Endodermal cell (in vitro differentiated cells): Measurements from ENCODE around the gene AGXT2. TPM values are rescaled to one million over a fixed set of nuclear protein-coding genes. Genes with fewer than 3 reads are reported as not detected.

Experiments used
- DNase-seq: peaks from one replicate; pipeline ENCODE4 v3.0.0-alpha.2; 2017
- H3K27ac ChIP-seq: 2 replicates; pipeline ENCODE4 v1.5.1; 2013; ENCODE audit warnings: mild to moderate bottlenecking, low read depth, low read length, moderate library complexity
- H3K27me3 ChIP-seq: 2 replicates; pipeline ENCODE4 v1.6.1; 2013; ENCODE audit warnings: mild to moderate bottlenecking, low read length, moderate library complexity; ENCODE audit not compliant: insufficient read depth, control insufficient read depth, poor library complexity, severe bottlenecking
- H3K36me3 ChIP-seq: 2 replicates; pipeline ENCODE4 v1.7.0; 2013; ENCODE audit warnings: mild to moderate bottlenecking, low read length, moderate library complexity; ENCODE audit not compliant: control insufficient read depth, insufficient read depth
- H3K4me1 ChIP-seq: one replicate; pipeline ENCODE4 v1.7.0; 2013; ENCODE audit warnings: low read length; ENCODE audit not compliant: control insufficient read depth, insufficient read depth
- H3K4me3 ChIP-seq: 2 replicates; pipeline ENCODE4 v1.5.1; 2013; ENCODE audit warnings: mild to moderate bottlenecking, low read length, moderate library complexity
- H3K9ac ChIP-seq: 2 replicates; pipeline ENCODE4 v1.6.1; 2013; ENCODE audit warnings: mild to moderate bottlenecking, low read length, moderate library complexity; ENCODE audit not compliant: poor library complexity, severe bottlenecking; ENCODE audit errors: extremely low read depth
- H3K9me3 ChIP-seq: 2 replicates; pipeline ENCODE4 v1.6.1; 2013; ENCODE audit warnings: mild to moderate bottlenecking, low read length, moderate library complexity; ENCODE audit not compliant: control insufficient read depth
- H3K27ac Mint-ChIP-seq: 2 replicates; pipeline ENCODE4 v1.8.0; 2020; ENCODE audit warnings: mixed read lengths
- H3K27me3 Mint-ChIP-seq: 2 replicates; pipeline ENCODE4 v1.8.0; 2021; ENCODE audit warnings: mild to moderate bottlenecking, mixed read lengths; ENCODE audit not compliant: insufficient read depth
- H3K36me3 Mint-ChIP-seq: 2 replicates; pipeline ENCODE4 v1.8.0; 2020; ENCODE audit warnings: low read depth, mixed read lengths
- H3K4me1 Mint-ChIP-seq: 2 replicates; pipeline ENCODE4 v1.8.0; 2020; ENCODE audit warnings: mixed read lengths
- H3K4me3 Mint-ChIP-seq: 2 replicates; pipeline ENCODE4 v1.8.0; 2020; ENCODE audit warnings: mild to moderate bottlenecking, moderate library complexity, mixed read lengths
- H3K9me3 Mint-ChIP-seq: 2 replicates; pipeline ENCODE4 v1.8.0; 2020; ENCODE audit warnings: mild to moderate bottlenecking, mixed read lengths
- WGBS, 2 experiments: methylation state at CpG; one replicate each; pipeline versions ENCODE4 v1.1.5 to v1.1.7; 2013; ENCODE audit warnings: missing lambda C conversion rate in 2 of 2, mixed read lengths in 1 of 2; ENCODE audit not compliant: insufficient coverage in 1 of 2, insufficient read length in 1 of 2; 5-methylcytosine and 5-hydroxymethylcytosine counted together
- total RNA-seq, 2 donors: library from RNA; stranded (reverse); fragmentation: NEBNext Ultra II Directional in 1 of 2; extraction: Animal tissue kit (Norgen Biotek cat#: 25700) in 1 of 2; gene quantifications; 2 replicates in 1 of 2; 3 replicates in 1 of 2; pipeline ENCODE4 v1.2.1, GENCODE V29; 2021
- TF ChIP-seq, protein P1 (sequence below): fragments of 200-600 bp; sonication (generic); conservative IDR thresholded peaks from 2 replicates; pipeline ENCODE4 v1.5.0; 2021; ENCODE audit warnings: antibody characterized with exemption, mild to moderate bottlenecking

AGXT2 gene
- total RNA-seq, 2 donors from 2014 or later = not detected

DNA sequence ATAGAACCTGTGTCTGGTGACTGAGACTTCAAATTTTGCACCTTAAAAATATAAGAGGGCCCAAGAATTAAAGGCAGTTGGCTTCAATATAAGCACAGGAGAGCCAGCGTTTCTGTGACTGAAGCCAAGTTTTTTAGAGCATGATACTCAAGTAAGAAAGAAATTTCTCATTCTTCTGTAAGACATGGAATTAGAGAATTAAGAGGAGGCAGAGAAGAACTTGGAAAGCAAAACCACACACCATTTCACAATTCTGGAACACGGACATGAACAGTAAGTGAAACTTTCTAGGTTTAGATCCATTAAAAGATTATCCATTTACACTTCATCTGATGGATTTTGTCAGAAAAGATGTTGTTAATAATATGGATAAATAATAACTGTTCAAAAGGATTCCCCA is 8.9 kb upstream of the AGXT2 start:
- Histone ChIP-seq H3K27me3 (no peaks in the 10 kb centered on the region), H3K4me1 (no peaks in the 10 kb centered on the region), H3K4me3 (no peak overlapping the region), H3K36me3 (no peaks in the 10 kb centered on the region), H3K9ac (no peak overlapping the region), H3K27ac (no peak overlapping the region), H3K9me3 (no peaks in the 10 kb centered on the region)
- no peaks in the 10 kb centered on the region for H3K27me3 Mint-ChIP-seq
- H3K27ac Mint-ChIP-seq = no peak overlapping the region
- 89% methylated on average over 2 of the region's 2 CpGs; no CpG with 5 or more reads in 1 of the 2 experiments for WGBS, 2 experiments
- TF ChIP-seq, protein P1, sequence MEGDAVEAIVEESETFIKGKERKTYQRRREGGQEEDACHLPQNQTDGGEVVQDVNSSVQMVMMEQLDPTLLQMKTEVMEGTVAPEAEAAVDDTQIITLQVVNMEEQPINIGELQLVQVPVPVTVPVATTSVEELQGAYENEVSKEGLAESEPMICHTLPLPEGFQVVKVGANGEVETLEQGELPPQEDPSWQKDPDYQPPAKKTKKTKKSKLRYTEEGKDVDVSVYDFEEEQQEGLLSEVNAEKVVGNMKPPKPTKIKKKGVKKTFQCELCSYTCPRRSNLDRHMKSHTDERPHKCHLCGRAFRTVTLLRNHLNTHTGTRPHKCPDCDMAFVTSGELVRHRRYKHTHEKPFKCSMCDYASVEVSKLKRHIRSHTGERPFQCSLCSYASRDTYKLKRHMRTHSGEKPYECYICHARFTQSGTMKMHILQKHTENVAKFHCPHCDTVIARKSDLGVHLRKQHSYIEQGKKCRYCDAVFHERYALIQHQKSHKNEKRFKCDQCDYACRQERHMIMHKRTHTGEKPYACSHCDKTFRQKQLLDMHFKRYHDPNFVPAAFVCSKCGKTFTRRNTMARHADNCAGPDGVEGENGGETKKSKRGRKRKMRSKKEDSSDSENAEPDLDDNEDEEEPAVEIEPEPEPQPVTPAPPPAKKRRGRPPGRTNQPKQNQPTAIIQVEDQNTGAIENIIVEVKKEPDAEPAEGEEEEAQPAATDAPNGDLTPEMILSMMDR = no peak
- no peak for DNase-seq
- H3K36me3 Mint-ChIP-seq = no peaks in the 10 kb centered on the region
- H3K9me3 Mint-ChIP-seq = no peaks in the 10 kb centered on the region
- no peak overlapping the region for H3K4me3 Mint-ChIP-seq
- peaks cover 5% of the 10 kb centered on the region for H3K4me1 Mint-ChIP-seq

DNA sequence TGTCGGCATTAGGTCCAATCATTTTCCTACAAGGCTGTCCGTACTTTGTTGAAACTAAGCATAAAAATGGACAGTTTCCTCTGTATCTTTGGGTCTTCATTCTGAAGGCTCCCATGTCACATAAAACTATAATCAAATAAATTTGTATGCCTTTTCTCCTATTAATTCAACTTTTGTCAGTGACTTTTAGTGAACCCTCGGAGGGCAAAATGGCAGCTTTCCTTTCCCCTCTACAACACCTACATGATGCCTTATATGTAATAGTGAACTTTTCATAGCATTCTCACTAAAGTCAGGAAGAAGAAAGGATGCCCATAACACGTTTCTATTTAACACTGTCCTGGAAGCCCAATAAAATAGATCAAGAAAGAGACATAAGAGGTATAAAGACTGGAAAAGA is 5.1 kb upstream of the AGXT2 start:
- Histone ChIP-seq H3K4me1 (no peaks in the 10 kb centered on the region), H3K4me3 (no peak overlapping the region), H3K9me3 (no peaks in the 10 kb centered on the region), H3K9ac (no peak overlapping the region), H3K27ac (no peak overlapping the region), H3K36me3 (no peaks in the 10 kb centered on the region), H3K27me3 (no peaks in the 10 kb centered on the region)
- Mint-ChIP-seq H3K9me3 (no peaks in the 10 kb centered on the region), H3K27me3 (no peaks in the 10 kb centered on the region), H3K27ac (no peak overlapping the region), H3K4me1 (peaks cover 8% of the 10 kb centered on the region), H3K36me3 (no peaks in the 10 kb centered on the region), H3K4me3 (no peak overlapping the region)
- DNase-seq = no peak
- TF ChIP-seq, protein P1 = no peak
- WGBS, 2 experiments = 90 to 93% methylated on average over 2 to 4 of the region's 4 CpGs

DNA sequence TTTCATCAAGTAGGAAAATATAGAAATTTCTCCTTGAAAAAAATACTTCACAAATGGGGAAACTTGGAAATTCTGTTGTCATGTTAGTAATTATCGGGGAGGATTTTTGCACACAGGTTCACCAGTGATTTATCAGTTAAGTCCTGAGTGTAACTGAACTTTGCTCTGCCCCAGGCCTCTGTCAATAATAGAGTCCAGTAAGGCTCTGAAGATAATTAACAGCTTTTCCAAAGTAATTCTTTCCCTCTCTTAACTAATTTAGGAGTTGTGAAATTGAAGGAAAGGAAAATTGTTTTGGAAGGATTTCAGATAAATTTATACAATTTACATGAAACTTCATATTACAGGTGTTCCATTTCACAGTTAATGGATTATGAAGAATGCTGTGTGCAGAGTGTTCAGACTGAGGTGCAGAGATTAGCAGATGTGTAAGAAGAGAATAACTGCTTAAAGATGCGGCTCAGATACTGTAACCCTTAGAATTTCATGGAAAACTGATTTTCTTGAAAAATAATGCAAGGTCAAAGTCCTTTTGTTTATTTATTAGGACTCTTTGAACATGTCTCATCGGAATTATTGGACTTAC is 2.9 kb upstream of the AGXT2 start:
- no peak overlapping the region for H3K4me3 Mint-ChIP-seq
- H3K27ac Mint-ChIP-seq = no peak overlapping the region
- H3K4me1 Mint-ChIP-seq = peaks cover 5% of the 10 kb centered on the region
- no peak overlapping the region for H3K4me3 ChIP-seq
- no peak overlapping the region for H3K9ac ChIP-seq
- no peaks in the 10 kb centered on the region for H3K9me3 ChIP-seq
- H3K36me3 Mint-ChIP-seq = no peaks in the 10 kb centered on the region
- peaks cover 3% of the 10 kb centered on the region for H3K4me1 ChIP-seq
- H3K27me3 Mint-ChIP-seq = no peaks in the 10 kb centered on the region
- H3K27me3 ChIP-seq = no peaks in the 10 kb centered on the region
- TF ChIP-seq, protein P1 = no peak
- 93 to 94% methylated on average over 3 of the region's 3 CpGs for WGBS, 2 experiments
- no peak for DNase-seq
- no peaks in the 10 kb centered on the region for H3K9me3 Mint-ChIP-seq
- H3K27ac ChIP-seq = no peak overlapping the region
- no peaks in the 10 kb centered on the region for H3K36me3 ChIP-seq
